Motor neuron (in vitro differentiated cells): ENCODE data around the gene HAX1. TPM values are rescaled to one million over a fixed set of nuclear protein-coding genes. Genes with fewer than 3 reads are reported as not detected.
A peak's percentile ranks its signal among the peaks of the same experiment; 100 is the strongest.

Experiments used
- ATAC-seq, 8 experiments: fragments of 200-7000 bp; cut with Tn5 transposase; replicated peaks in 6 of 8; 2 replicates each; pipeline ENCODE4 v1.8.0; 2021; ENCODE audit warnings: mild to moderate bottlenecking in 8 of 8, moderate library complexity in 8 of 8
- H3K27ac ChIP-seq, 2 donors: fragments of 250-450 bp; sonication (Bioruptor Pico); 2 replicates each; pipeline ENCODE4 v1.9.0; 2021; ENCODE audit warnings: antibody characterized with exemption in 2 of 2, mild to moderate bottlenecking in 2 of 2, moderate library complexity in 1 of 2
- H3K4me1 ChIP-seq, 2 donors: fragments of 250-450 bp; sonication (Bioruptor Pico); replicated peaks in 1 of 2; 2 replicates each; pipeline ENCODE4 v1.6.1; 2021; ENCODE audit warnings: antibody characterized with exemption in 2 of 2, mild to moderate bottlenecking in 2 of 2, moderate library complexity in 1 of 2
- H3K4me3 ChIP-seq, 5 donors: fragments of 250-450 bp; sonication (Bioruptor Pico); 2 replicates each; pipeline ENCODE4 v1.9.0; 2021; ENCODE audit warnings: antibody characterized with exemption in 5 of 5, mild to moderate bottlenecking in 5 of 5, moderate library complexity in 4 of 5
- WGBS, 10 experiments: fragments of 450-650 bp; shearing (Covaris generic); methylation state at CpG; one replicate each; pipeline ENCODE4 v1.0.0; 2022; 5-methylcytosine and 5-hydroxymethylcytosine counted together
- in situ Hi-C, 9 experiments: fragments of 400-800 bp; cut with MboI; loops; one replicate each; pipeline ENCODE4 v1.15.0; 2021; ENCODE audit warnings: low sequenced_read_pairs in 9 of 9, low pct_unique_long_range_greater_than_20kb in 2 of 9; ENCODE audit not compliant: unreplicated experiment in 9 of 9
- total RNA-seq, 8 experiments: library from RNA; unstranded; fragments of 300-600 nt; gene quantifications; 2 replicates each; pipeline versions ENCODE4 v1.2.3 to v1.2.4, GENCODE V29; 2022

Gene HAX1
- total RNA-seq, 8 experiments from 2014 or later: 83.2 to 173 (median 128) TPM

- in situ Hi-C loops: no loop called here
- 40 to 100% (median 92%) methylated on average over 1 of the region's 2 CpGs; no CpG with 5 or more reads in 4 of the 10 experiments for WGBS, 10 experiments
- H3K27ac ChIP-seq: no peak overlapping the region
- H3K4me3 ChIP-seq: peak overlapping the region; percentile 69 to 99 (median 86)
- ATAC-seq: no peak
- peaks cover 22 to 24% of the 10 kb centered on the region in 2 donors for H3K4me1 ChIP-seq
Observed at GRCh38 chr1:154324241-154324640, 51.8 kb downstream of the HAX1 start.

GRCh38 chr1:154324669-154325582, 52.5 kb downstream of the HAX1 start, which contains the start of gene ATP8B2:
Gene ATP8B2, plus strand, starts transcription at chr1:154325525. Its CDS starts 2,617 bp downstream, at chr1:154328142.
- H3K4me1 ChIP-seq: peaks cover 28 to 29% of the 10 kb centered on the region in 2 donors
- 0 to 6% (median 0%) methylated on average over 2 to 25 of the region's 56 CpGs; no CpG with 5 or more reads in 4 of the 10 experiments for WGBS, 10 experiments
- in situ Hi-C loops: no loop called here
- peak within 1 kb of the TSS; percentile 69 to 99 (median 86) for H3K4me3 ChIP-seq
- ATAC-seq: peak; percentile 2 to 45 (median 38)
- H3K27ac ChIP-seq: peak within 1 kb of the TSS; percentile 84 to 93

Other genes starting within 250 kb of the HAX1 start
- under 1 TPM; 0.10 to 0.60 (median 0.31) TPM for gene NUP210L, start 117.6 kb upstream of the HAX1 start, total RNA-seq
- gene TPM3, start 80.5 kb upstream of the HAX1 start, total RNA-seq: 100 to 1,000 TPM; 142 to 388 (median 227) TPM
- 1 to 10 TPM in 1 of 8 experiments, not detected in 7; 3.7 TPM for gene CFAP141, start 66.3 kb upstream of the HAX1 start, total RNA-seq
- 100 to 1,000 TPM in 5 of 8 experiments, 10 to 100 TPM in 3; 75.6 to 188 (median 117) TPM for gene UBAP2L, start 51.7 kb upstream of the HAX1 start, total RNA-seq
- gene AQP10, start 48.5 kb downstream of the HAX1 start, total RNA-seq: 1 to 10 TPM in 1 of 8 experiments, under 1 TPM in 6, not detected in 1; 0.07 to 1.1 (median 0.33) TPM
- 100 to 1,000 TPM in 1 of 8 experiments, 10 to 100 TPM in 7; 33.6 to 130 (median 49.1) TPM for gene ATP8B2, start 52.9 kb downstream of the HAX1 start, total RNA-seq
- gene IL6R, start 132.7 kb downstream of the HAX1 start, total RNA-seq: 10 to 100 TPM in 2 of 8 experiments, 1 to 10 TPM in 3, under 1 TPM in 3; 0.16 to 35.0 (median 3.3) TPM
- 1 to 10 TPM in 2 of 8 experiments, under 1 TPM in 5, not detected in 1; 0.17 to 2.6 (median 0.92) TPM for gene TDRD10, start 229.6 kb downstream of the HAX1 start, total RNA-seq
- 1 to 10 TPM in 5 of 8 experiments, under 1 TPM in 2, not detected in 1; 0.42 to 4.0 (median 2.2) TPM for gene SHE, start 229.8 kb downstream of the HAX1 start, total RNA-seq